Esophagus squamous epithelium (tissue), 5 donors: ENCODE results near the gene KCNK2. TPM values are rescaled to one million over a fixed set of nuclear protein-coding genes. Genes with fewer than 3 reads are reported as not detected.

ENCODE experiments used
- DNase-seq: peaks from one replicate; lab custom pipeline; 2025; lab: John Stamatoyannopoulos, UW
- H3K27ac ChIP-seq, 4 donors: fragments of 200-600 bp; sonication (generic); one replicate each; pipeline ENCODE4 v1.5.1; 2016 to 2019; ENCODE audit warnings: mild to moderate bottlenecking in 1 of 4
- H3K27me3 ChIP-seq, 4 donors: fragments of 200-600 bp; sonication (generic); 1 replicate in 3 of 4; 2 replicates in 1 of 4; pipeline versions ENCODE4 v1.5.1 to v1.6.0; 2017 to 2021; ENCODE audit warnings: antibody characterized with exemption in 1 of 4
- H3K36me3 ChIP-seq, 3 donors: fragments of 200-600 bp; sonication (generic); one replicate each; pipeline ENCODE4 v1.5.1; 2016 to 2019
- H3K4me1 ChIP-seq, 3 donors: fragments of 200-600 bp; sonication (generic); one replicate each; pipeline ENCODE4 v1.5.1; 2017 to 2019
- H3K4me3 ChIP-seq, 4 donors: fragments of 200-600 bp; sonication (generic); 1 replicate in 3 of 4; 2 replicates in 1 of 4; pipeline ENCODE4 v1.5.1; 2016 to 2019; ENCODE audit warnings: mild to moderate bottlenecking in 2 of 4, moderate library complexity in 1 of 4
- H3K9me3 ChIP-seq, 3 donors: fragments of 200-600 bp; sonication (generic); one replicate each; pipeline ENCODE4 v1.5.1; 2016 to 2019
- CTCF ChIP-seq, 6 experiments: fragments of 450-650 bp in 4 of 6; fragments of 200-600 bp in 2 of 6; sonication (generic) in 2 of 6; IDR thresholded peaks; one replicate each; pipeline ENCODE4 v1.5.1; 2016 to 2019; ENCODE audit warnings: antibody characterized with exemption in 6 of 6, mild to moderate bottlenecking in 4 of 6, moderate library complexity in 4 of 6
- POLR2A ChIP-seq, 4 donors: fragments of 450-650 bp; IDR thresholded peaks; one replicate each; pipeline ENCODE4 v1.6.1; 2017; ENCODE audit warnings: antibody characterized with exemption in 4 of 4, mild to moderate bottlenecking in 4 of 4, moderate library complexity in 3 of 4
- WGBS, 2 donors: methylation state at CpG; one replicate each; pipeline ENCODE4 v1.1.5; 2018; 5-methylcytosine and 5-hydroxymethylcytosine counted together
- intact Hi-C: fragments of 100-400 bp; cut with DNase I; formaldehyde crosslinking; loops from one replicate; pipeline ENCODE4 v1.15.0; 2022
- total RNA-seq, 4 donors: library from RNA; depleted of rRNA; stranded (reverse); fragments of >200 nt; gene quantifications; one replicate each; pipeline ENCODE4 v1.1.0, GENCODE V29; 2016
- donor health status: DM: yes; HTN: yes; CAD: no.

The KCNK2 gene
- total RNA-seq, 4 donors from 2014 or later, result 0.23 to 0.95 TPM; not detected in 2

GRCh38 chr1:215118081-215118480 lies 35.5 kb downstream of the KCNK2 start:
- Histone ChIP-seq H3K9me3 (no peaks in the 10 kb centered on the region), H3K36me3 (no peaks in the 10 kb centered on the region), H3K27me3 (no peaks in the 10 kb centered on the region), H3K27ac (no peak overlapping the region), H3K4me1 (peaks cover 0 to 12% (median 0%) of the 10 kb centered on the region in 3 donors), H3K4me3 (no peak overlapping the region)
- TF ChIP-seq POLR2A (IDR thresholded peaks at IDR 0.05) (no peak), CTCF (IDR thresholded peaks at IDR 0.05) (no peak)
- DNase-seq, result no peak
- intact Hi-C loops, result no loop called here
- 62 to 64% methylated on average over 1 of the region's 1 CpG for WGBS, 2 donors

GRCh38 chr1:215119056-215119455 lies 36.5 kb downstream of the KCNK2 start:
- DNase-seq, result no peak
- Histone ChIP-seq H3K27me3 (no peaks in the 10 kb centered on the region), H3K36me3 (no peaks in the 10 kb centered on the region), H3K4me3 (no peak overlapping the region), H3K27ac (no peak overlapping the region), H3K4me1 (peaks cover 0 to 7% (median 0%) of the 10 kb centered on the region in 3 donors), H3K9me3 (no peaks in the 10 kb centered on the region)
- intact Hi-C loops, result no loop called here
- TF ChIP-seq CTCF (IDR thresholded peaks at IDR 0.05) (no peak), POLR2A (IDR thresholded peaks at IDR 0.05) (no peak)

GRCh38 chr1:215119719-215120365 lies 37.3 kb downstream of the KCNK2 start:
- no peak for DNase-seq
- 45 to 60% methylated on average over 3 of the region's 3 CpGs for WGBS, 2 donors
- H3K4me3 ChIP-seq, result no peak overlapping the region
- H3K4me1 ChIP-seq, result no peaks in the 10 kb centered on the region
- TF ChIP-seq POLR2A (IDR thresholded peaks at IDR 0.05) (no peak), CTCF (IDR thresholded peaks at IDR 0.05) (no peak)
- no peaks in the 10 kb centered on the region for H3K36me3 ChIP-seq
- H3K9me3 ChIP-seq, result no peaks in the 10 kb centered on the region
- no peak overlapping the region for H3K27ac ChIP-seq
- intact Hi-C loops, result no loop called here
- no peaks in the 10 kb centered on the region for H3K27me3 ChIP-seq

GRCh38 chr1:215128504-215128903 lies 46.0 kb downstream of the KCNK2 start:
- TF ChIP-seq POLR2A (IDR thresholded peaks at IDR 0.05) (no peak), CTCF (IDR thresholded peaks at IDR 0.05) (no peak)
- H3K36me3 ChIP-seq, result no peaks in the 10 kb centered on the region
- intact Hi-C loops, result no loop called here
- H3K27me3 ChIP-seq, result no peaks in the 10 kb centered on the region
- H3K27ac ChIP-seq, result no peak overlapping the region
- no peak overlapping the region for H3K4me3 ChIP-seq
- no peak for DNase-seq
- H3K4me1 ChIP-seq, result no peaks in the 10 kb centered on the region
- H3K9me3 ChIP-seq, result no peaks in the 10 kb centered on the region

GRCh38 chr1:215131291-215131690 lies 48.8 kb downstream of the KCNK2 start:
- Histone ChIP-seq H3K36me3 (no peaks in the 10 kb centered on the region), H3K27me3 (no peaks in the 10 kb centered on the region), H3K9me3 (no peaks in the 10 kb centered on the region), H3K4me1 (no peaks in the 10 kb centered on the region), H3K27ac (no peak overlapping the region), H3K4me3 (no peak overlapping the region)
- intact Hi-C loops, result no loop called here
- TF ChIP-seq CTCF (IDR thresholded peaks at IDR 0.05), result no peak
- TF ChIP-seq POLR2A (IDR thresholded peaks at IDR 0.05), result no peak
- DNase-seq, result no peak
